GM19351 (cell line): Measurements from ENCODE around the gene HINFP.
"Not testable (repeated sequence)": the region's sequence is repeated elsewhere in the genome, so short reads cannot be mapped to it uniquely, and the experiment has no call there.

Experiments used
- ATAC-seq: cut with Tn5 transposase; IDR thresholded peaks from one replicate; pipeline ENCODE4 v1.9.1; 2021; ENCODE audit warnings: mild to moderate bottlenecking, moderate library complexity; ENCODE audit not compliant: unreplicated experiment

HINFP gene

GRCh38 chr11:119154178-119154577, 32.8 kb downstream of the HINFP start:
- ATAC-seq = no peak

- ATAC-seq = no peak
Observed at GRCh38 chr11:119155733-119156492, 34.5 kb downstream of the HINFP start.

GRCh38 chr11:119156496-119156895, 35.1 kb downstream of the HINFP start:
- ATAC-seq = no peak

- no peak for ATAC-seq
Observed at GRCh38 chr11:119157063-119157462, 35.7 kb downstream of the HINFP start.

DNA sequence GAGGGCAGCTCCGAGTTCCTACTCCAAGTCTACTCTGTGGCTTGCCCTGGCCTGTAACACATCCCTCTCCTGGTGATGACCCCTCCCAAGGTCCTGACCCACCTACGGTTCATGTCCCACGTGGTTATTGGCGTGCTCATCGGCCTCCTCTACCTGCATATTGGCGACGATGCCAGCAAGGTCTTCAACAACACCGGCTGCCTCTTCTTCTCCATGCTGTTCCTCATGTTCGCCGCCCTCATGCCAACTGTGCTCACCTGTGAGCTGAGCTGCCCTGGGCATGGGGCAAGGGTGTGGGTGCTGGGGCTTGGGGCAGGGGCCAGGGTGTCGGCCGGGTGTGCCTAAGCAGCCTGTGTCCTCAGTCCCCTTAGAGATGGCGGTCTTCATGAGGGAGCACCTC, 37.1 kb downstream of the HINFP start:
- ATAC-seq = no peak

DNA sequence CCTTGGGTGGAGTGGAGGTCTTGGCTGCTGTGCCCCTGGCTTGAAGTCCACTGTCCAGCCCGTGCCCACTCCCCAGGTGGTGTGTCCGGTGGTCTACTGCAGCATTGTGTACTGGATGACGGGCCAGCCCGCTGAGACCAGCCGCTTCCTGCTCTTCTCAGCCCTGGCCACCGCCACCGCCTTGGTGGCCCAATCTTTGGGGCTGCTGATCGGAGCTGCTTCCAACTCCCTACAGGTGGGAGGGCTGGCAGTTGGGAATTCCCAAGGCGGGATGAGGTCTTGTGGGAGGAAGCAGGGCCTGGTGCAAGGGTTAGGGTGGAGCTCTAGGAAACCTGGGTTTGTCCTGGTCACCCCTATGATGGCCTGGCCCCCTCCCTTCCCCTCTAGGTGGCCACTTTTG, 38.8 kb downstream of the HINFP start:
- ATAC-seq = no peak

- no peak for ATAC-seq
Observed at GRCh38 chr11:119161871-119162270, 40.5 kb downstream of the HINFP start.

DNA sequence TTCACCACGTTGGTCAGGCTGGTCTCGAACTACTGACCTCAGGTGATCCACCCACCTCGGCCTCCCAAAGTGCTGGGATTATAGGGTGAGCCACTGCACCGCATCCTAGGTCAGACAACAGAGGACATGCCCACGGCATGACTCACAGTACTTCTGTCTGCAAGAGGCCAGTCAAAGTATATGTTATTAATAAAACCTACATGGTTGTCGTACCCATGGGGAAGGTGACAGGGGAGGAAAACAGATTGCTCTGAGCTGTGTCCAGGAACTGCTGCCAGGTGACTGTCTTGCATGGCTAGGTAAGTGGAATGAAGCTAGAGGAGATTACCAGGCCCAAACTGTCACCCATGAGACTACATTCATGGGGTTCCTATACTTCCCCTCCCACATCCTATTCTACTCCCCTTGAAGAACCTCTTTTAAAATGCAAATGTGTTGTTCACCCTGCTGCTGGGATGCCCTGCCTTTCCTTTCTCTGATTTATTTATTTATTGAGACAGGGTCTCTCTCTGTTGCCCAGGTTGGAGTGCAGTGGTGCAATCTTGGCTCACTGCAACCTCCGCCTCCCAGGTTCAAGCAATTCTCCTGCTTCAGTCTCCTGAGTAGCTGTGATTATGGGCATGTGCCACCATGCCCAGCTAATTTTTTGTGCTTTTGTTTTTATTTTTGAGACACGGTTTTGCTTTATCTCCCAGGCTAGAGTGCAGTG, 45.1 kb downstream of the HINFP start:
- no peak for ATAC-seq

GRCh38 chr11:119167077-119167458, 45.7 kb downstream of the HINFP start:
- not testable (repeated sequence) for ATAC-seq

- no peak for ATAC-seq
Observed at GRCh38 chr11:119167933-119168332, 46.6 kb downstream of the HINFP start.

- peak; percentile 92 for ATAC-seq
Observed at GRCh38 chr11:119168471-119169281, 47.3 kb downstream of the HINFP start, which contains the start of gene NLRX1. TSS of gene NLRX1 (plus strand) at chr11:119168725. CDS start at chr11:119171404, 2,679 bp downstream.

- peak; percentile 34 for ATAC-seq
Observed at GRCh38 chr11:119169282-119169719, 47.9 kb downstream of the HINFP start.

GRCh38 chr11:119172513-119172912, 51.1 kb downstream of the HINFP start:
- ATAC-seq = no peak

GRCh38 chr11:119173453-119173852, 52.1 kb downstream of the HINFP start:
- ATAC-seq = no peak

GRCh38 chr11:119175493-119176077, 54.2 kb downstream of the HINFP start:
- ATAC-seq = no peak

- ATAC-seq = no peak
Observed at GRCh38 chr11:119178166-119178680, 56.8 kb downstream of the HINFP start.

- no peak for ATAC-seq
Observed at GRCh38 chr11:119179342-119179741, 58.0 kb downstream of the HINFP start.

GRCh38 chr11:119179983-119180382, 58.6 kb downstream of the HINFP start:
- no peak for ATAC-seq

- no peak for ATAC-seq
Observed at GRCh38 chr11:119180729-119181676, 59.6 kb downstream of the HINFP start.
